Cardiac ventricle fibroblast (primary cell): Measurements from ENCODE around the gene EME1. TPM values are rescaled to one million over a fixed set of nuclear protein-coding genes. Genes with fewer than 3 reads are reported as not detected.

Source experiments
- total RNA-seq: library from RNA; depleted of rRNA; stranded (reverse); fragments of >200 nt; gene quantifications from 2 replicates; pipeline ENCODE4 v1.2.3, GENCODE V29; 2015

Gene EME1, protein sequence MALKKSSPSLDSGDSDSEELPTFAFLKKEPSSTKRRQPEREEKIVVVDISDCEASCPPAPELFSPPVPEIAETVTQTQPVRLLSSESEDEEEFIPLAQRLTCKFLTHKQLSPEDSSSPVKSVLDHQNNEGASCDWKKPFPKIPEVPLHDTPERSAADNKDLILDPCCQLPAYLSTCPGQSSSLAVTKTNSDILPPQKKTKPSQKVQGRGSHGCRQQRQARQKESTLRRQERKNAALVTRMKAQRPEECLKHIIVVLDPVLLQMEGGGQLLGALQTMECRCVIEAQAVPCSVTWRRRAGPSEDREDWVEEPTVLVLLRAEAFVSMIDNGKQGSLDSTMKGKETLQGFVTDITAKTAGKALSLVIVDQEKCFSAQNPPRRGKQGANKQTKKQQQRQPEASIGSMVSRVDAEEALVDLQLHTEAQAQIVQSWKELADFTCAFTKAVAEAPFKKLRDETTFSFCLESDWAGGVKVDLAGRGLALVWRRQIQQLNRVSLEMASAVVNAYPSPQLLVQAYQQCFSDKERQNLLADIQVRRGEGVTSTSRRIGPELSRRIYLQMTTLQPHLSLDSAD
- 0.20 and 0.94 TPM in 2 replicates for total RNA-seq

DNA sequence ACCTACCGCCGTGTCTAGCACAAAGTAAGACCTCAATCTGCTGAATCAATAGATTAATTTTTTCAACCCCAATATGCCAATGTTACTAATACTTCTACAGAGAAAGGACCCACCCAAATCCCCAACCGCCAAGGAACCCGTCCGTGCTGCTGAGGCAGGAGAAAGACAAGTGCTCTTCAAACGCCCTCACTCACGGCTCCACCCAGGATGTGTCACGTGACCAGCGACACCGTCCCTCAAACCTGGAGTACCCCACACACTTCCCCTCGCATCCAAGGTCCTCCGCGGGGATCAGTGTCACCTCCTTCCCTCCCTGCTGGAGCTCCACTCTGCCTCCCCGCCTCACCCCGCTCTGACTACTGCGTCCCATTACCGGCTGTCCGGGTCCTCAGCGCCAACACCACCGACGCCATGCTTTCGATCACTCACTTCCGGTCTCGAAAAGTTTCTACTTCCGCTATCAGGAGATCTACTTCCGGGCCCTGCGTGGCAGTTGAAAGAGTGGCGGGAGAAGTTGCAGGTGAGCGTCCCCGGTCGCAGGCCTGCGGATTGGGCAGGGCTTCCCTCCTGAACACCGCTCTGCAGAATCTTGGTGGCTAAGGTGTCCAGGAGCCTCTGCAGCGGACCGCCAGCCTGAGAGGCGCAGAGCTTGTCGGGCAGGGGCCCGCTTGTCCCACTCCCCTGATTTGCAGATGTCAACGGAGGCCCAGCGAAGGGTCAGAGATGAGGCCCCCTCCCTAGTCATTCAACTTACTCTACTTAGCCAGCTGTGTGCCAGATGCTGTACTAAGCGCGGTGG, at the start of gene EME1, which contains the start of gene MRPL27:
TSS of gene EME1 (plus strand) at position 472 of the 799 bp plus-strand sequence. CDS start 1,980 bp downstream, outside the sequence.
TSS of gene MRPL27 (minus strand) at position 427 of the 799 bp plus-strand sequence. CDS start at position 413, 14 bp downstream.

DNA sequence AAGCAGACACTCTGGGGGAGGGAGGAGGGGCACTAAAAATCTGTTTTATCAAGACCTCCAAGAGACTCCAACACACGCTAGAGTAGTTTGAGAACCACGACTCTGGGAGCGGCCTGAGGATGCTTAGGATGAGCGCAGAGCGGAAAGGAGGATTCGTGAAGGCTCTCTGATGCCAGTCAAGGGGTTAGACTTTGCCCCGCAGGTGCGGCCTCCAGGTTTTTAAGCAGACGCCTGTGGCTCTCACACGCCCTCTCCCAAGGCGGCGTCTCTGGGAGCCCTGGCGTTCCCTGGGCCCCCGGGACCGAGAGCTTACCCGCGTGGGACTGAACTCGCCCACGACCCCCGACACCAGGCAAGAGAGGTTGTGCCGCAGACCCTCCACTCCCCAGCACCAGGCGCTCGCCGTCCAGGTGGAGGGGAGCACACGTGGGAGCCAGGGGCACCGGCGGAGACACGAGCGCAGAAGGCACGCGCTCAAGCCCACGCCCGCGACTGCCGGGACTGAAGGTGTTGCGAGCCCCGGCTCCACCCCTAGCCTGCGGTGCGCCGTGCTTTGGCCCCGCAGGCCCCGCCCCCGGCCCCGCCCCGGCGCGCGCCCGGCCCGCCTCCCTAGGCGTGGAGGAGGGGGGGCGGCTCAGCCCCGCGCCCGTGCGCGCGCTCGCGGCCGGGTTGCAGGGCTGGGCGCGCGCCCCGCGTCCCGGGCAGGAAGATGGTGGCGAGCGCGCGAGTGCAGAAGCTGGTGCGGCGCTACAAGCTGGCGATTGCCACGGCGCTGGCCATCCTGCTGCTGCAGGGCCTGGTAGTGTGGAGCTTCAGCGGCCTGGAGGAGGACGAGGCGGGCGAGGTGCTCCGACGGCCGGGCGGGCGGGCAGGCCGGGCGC, 27.4 kb upstream of the EME1 start, which contains the start of gene XYLT2:
TSS of gene XYLT2 (plus strand) at position 695 of the 881 bp plus-strand sequence. CDS start at position 710, 15 bp downstream.

DNA sequence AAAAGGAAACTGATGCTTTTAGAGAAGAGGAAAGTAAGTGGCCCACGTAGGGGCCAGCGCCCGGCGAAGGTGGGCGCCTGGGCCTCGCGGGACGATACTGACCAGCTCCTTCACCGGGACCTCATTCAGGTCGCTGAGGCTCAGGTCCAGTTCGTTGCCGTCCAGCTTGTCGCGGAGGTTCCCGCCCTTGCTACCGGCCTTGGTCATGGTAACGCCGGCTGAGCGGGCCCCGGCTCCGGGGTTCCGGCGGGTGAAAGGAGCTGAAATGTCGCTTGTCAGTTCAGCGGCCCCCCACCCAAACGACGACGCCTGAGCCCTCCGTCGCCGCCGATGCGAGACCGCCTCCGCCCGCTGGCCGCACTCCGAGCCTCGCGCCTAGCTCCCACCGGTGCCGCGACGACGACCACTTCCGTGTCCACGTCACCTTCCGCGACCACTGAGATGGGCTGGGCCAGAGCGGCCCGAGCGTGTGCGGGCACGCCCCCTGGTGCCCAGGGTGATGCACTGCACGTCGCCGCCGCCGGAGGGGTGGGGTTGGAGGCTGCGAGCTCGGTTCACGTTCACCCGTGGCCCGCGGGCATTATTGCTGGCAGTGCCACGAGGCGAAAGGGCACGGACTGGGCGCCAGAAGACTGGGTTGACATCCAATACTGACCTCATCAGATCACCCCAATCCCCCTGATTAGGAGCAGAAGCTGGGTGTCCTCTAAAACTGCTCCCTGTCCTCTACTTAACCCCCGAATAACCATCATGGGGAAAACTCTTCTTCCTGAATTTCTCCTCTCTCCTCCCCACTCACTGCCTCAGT, 24.3 kb downstream of the EME1 start, which contains the start of gene LRRC59:
TSS of gene LRRC59 (minus strand) at position 413 of the 808 bp plus-strand sequence. CDS start at position 207, 206 bp downstream.

DNA sequence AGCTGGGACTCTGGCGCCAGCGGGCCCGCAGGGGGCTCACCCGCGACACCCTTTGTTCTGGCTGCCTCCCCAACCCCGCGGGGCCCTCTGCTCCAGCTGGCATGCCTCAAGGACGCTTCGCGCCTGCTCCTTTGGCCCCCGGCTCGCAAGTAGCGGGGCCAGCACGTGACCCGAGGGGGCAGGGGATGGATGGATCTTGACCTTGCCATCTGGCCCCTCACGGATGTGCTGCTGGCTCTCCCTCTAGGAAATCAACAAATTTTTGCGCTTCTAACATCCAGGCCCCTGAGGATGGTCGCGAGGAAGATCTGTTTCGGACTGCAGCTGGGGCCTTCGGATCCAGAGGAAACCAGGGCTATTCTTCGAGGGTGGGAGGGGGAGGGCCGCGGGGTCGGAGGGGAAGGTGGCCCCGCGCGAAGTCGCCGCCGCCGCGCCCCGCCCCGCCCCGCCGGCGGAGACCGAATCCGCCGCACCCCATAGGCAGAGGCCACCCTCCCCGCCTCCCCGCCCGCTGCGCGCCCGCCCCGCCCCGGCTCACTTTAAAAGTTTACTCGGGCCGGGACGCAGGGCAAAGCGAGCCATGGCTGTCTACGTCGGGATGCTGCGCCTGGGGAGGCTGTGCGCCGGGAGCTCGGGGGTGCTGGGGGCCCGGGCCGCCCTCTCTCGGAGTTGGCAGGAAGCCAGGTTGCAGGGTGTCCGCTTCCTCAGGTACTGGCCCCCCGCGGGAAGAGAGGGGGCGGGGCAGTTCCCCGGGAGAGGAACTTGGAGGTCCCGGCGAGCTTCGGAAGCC, 52.8 kb downstream of the EME1 start, which contains the start of gene ACSF2:
TSS of gene ACSF2 (plus strand) at position 537 of the 790 bp plus-strand sequence. CDS start at position 581, 44 bp downstream.

Other genes starting within 250 kb of the EME1 start
- gene SAMD14, start 243.1 kb upstream of the EME1 start, total RNA-seq, result 1.1 and 1.5 TPM in 2 replicates
- 36.7 and 42.2 TPM in 2 replicates for gene PPP1R9B, start 222.6 kb upstream of the EME1 start, total RNA-seq
- gene SGCA, start 207.2 kb upstream of the EME1 start, total RNA-seq, result 0.37 and 2.0 TPM in 2 replicates
- gene COL1A1, start 171.6 kb upstream of the EME1 start, total RNA-seq, result 5,352 and 6,733 TPM in 2 replicates
- not detected in 2 replicates for gene TMEM92, start 98.8 kb upstream of the EME1 start, total RNA-seq
- gene XYLT2, start 27.1 kb upstream of the EME1 start, total RNA-seq, result 23.4 and 26.8 TPM in 2 replicates
- gene MRPL27, start within 50 bp of the EME1 start, total RNA-seq, result 64.3 and 68.2 TPM in 2 replicates
- gene LRRC59, start 24.3 kb downstream of the EME1 start, total RNA-seq, result 111 and 127 TPM in 2 replicates
- gene ACSF2, start 53.0 kb downstream of the EME1 start, total RNA-seq, result 29.0 and 31.8 TPM in 2 replicates
- 0.10 TPM in 1 of 2 replicates, not detected in the other for gene CHAD, start 95.7 kb downstream of the EME1 start, total RNA-seq
- 16.9 and 17.5 TPM in 2 replicates for gene RSAD1, start 105.6 kb downstream of the EME1 start, total RNA-seq
- gene MYCBPAP, start 135.2 kb downstream of the EME1 start, total RNA-seq, result 0.25 TPM in 1 of 2 replicates, not detected in the other
- gene EPN3, start 159.5 kb downstream of the EME1 start, total RNA-seq, result not detected in 2 replicates
- gene SPATA20, start 173.9 kb downstream of the EME1 start, total RNA-seq, result 68.9 and 129 TPM in 2 replicates
- gene CACNA1G, start 187.5 kb downstream of the EME1 start, total RNA-seq, result 1.8 and 2.1 TPM in 2 replicates